H1 (cell line): Measurements from ENCODE around the gene SIAH3. TPM values are rescaled to one million over a fixed set of nuclear protein-coding genes. Genes with fewer than 3 reads are reported as not detected.

Experiments
- BRCA1 ChIP-seq: IDR thresholded peaks from 2 replicates; pipeline ENCODE4 v1.6.1; 2012; ENCODE audit warnings: low read depth, low read length, improper control_type of control experiment
- CTCF ChIP-seq, 3 experiments: IDR thresholded peaks; 1 replicate in 2 of 3; 2 replicates in 1 of 3; pipeline versions ENCODE4 v1.5.1 to v1.6.1; 2011; ENCODE audit warnings: low read length in 3 of 3, mild to moderate bottlenecking in 3 of 3, inconsistent platforms in 2 of 3, low read depth in 1 of 3, moderate library complexity in 1 of 3; ENCODE audit not compliant: insufficient read depth in 1 of 3; ENCODE audit errors: control extremely low read depth in 1 of 3
- EGR1 ChIP-seq: IDR thresholded peaks from 2 replicates; pipeline ENCODE4 v1.6.1; 2011; ENCODE audit warnings: low read depth, low read length, borderline replicate concordance
- NRF1 ChIP-seq: IDR thresholded peaks from 2 replicates; pipeline ENCODE4 v1.6.1; 2011; ENCODE audit warnings: mild to moderate bottlenecking, low read depth, low read length, improper control_type of control experiment
- TAF7 ChIP-seq: optimal IDR thresholded peaks from 2 replicates; pipeline ENCODE3; 2011; ENCODE audit warnings: low read depth, mild to moderate bottlenecking, inconsistent platforms, low read length, moderate library complexity, borderline replicate concordance
- polyA plus RNA-seq, 7 experiments: library from polyadenylated mRNA; depleted of rRNA in 3 of 7; stranded (reverse) in 5 of 7; unstranded in 2 of 7; fragments of >200 nt in 5 of 7; fragments of 200-250 nt in 2 of 7; gene quantifications; 1 replicate in 5 of 7; 2 replicates in 1 of 7; 4 replicates in 1 of 7; pipeline versions ENCODE4 v1.2.1 to v1.2.3, GENCODE V29; 2011 to 2013; ENCODE audit warnings: missing spikeins in 2 of 7, mixed read lengths in 2 of 7
- total RNA-seq: library from RNA; stranded (reverse); fragmentation: NEBNext Ultra II Directional; extraction: Animal tissue kit (Norgen Biotek cat#: 25700); gene quantifications from 2 replicates; pipeline ENCODE4 v1.2.1, GENCODE V29; 2021
- TF ChIP-seq, protein P1 (sequence below): fragments of 300-600 bp; sonication (generic); IDR thresholded peaks from 2 replicates; pipeline ENCODE4 v1.7.1; 2012; ENCODE audit warnings: low read length, moderate library complexity, mild to moderate bottlenecking, inconsistent platforms; ENCODE audit not compliant: insufficient replicate concordance

Gene SIAH3
- total and polyA plus RNA-seq, 2 of the 8 experiments (the other 6 are each of a cell fraction or from before 2014, with no cell fraction given), result 0.15 to 0.17 TPM

DNA sequence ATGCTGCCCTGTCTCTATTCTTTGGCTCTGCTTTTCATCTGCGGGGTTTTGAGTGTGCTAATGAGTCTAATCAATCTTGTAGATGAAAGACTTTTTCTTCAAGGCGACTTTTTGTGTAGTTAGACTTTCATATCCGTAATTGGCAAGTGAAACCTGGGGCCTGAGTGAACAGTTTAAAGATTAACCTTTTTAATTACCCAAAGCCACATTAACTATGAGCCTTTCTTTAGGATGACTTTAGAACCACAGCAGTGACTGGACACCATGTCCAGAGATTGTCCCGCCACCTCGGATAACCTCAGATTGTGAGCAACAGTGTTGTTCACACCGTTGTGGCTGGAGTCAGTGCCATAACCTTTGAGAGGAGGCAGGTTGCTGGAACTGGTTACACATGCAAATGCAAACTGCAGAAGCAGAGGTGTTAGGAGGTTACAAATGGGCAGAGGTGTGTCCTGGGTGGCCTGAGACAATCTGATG is 58.7 kb downstream of the SIAH3 start (continued):
- no peak for TF ChIP-seq CTCF (IDR thresholded peaks at IDR 0.05; ENCODE audit: control extremely low read depth in 1 of 3, insufficient read depth in 1 of 3, low read depth in 1 of 3, low read length in 3 of 3)
- no peak for TF ChIP-seq EGR1
- TF ChIP-seq, protein P1, sequence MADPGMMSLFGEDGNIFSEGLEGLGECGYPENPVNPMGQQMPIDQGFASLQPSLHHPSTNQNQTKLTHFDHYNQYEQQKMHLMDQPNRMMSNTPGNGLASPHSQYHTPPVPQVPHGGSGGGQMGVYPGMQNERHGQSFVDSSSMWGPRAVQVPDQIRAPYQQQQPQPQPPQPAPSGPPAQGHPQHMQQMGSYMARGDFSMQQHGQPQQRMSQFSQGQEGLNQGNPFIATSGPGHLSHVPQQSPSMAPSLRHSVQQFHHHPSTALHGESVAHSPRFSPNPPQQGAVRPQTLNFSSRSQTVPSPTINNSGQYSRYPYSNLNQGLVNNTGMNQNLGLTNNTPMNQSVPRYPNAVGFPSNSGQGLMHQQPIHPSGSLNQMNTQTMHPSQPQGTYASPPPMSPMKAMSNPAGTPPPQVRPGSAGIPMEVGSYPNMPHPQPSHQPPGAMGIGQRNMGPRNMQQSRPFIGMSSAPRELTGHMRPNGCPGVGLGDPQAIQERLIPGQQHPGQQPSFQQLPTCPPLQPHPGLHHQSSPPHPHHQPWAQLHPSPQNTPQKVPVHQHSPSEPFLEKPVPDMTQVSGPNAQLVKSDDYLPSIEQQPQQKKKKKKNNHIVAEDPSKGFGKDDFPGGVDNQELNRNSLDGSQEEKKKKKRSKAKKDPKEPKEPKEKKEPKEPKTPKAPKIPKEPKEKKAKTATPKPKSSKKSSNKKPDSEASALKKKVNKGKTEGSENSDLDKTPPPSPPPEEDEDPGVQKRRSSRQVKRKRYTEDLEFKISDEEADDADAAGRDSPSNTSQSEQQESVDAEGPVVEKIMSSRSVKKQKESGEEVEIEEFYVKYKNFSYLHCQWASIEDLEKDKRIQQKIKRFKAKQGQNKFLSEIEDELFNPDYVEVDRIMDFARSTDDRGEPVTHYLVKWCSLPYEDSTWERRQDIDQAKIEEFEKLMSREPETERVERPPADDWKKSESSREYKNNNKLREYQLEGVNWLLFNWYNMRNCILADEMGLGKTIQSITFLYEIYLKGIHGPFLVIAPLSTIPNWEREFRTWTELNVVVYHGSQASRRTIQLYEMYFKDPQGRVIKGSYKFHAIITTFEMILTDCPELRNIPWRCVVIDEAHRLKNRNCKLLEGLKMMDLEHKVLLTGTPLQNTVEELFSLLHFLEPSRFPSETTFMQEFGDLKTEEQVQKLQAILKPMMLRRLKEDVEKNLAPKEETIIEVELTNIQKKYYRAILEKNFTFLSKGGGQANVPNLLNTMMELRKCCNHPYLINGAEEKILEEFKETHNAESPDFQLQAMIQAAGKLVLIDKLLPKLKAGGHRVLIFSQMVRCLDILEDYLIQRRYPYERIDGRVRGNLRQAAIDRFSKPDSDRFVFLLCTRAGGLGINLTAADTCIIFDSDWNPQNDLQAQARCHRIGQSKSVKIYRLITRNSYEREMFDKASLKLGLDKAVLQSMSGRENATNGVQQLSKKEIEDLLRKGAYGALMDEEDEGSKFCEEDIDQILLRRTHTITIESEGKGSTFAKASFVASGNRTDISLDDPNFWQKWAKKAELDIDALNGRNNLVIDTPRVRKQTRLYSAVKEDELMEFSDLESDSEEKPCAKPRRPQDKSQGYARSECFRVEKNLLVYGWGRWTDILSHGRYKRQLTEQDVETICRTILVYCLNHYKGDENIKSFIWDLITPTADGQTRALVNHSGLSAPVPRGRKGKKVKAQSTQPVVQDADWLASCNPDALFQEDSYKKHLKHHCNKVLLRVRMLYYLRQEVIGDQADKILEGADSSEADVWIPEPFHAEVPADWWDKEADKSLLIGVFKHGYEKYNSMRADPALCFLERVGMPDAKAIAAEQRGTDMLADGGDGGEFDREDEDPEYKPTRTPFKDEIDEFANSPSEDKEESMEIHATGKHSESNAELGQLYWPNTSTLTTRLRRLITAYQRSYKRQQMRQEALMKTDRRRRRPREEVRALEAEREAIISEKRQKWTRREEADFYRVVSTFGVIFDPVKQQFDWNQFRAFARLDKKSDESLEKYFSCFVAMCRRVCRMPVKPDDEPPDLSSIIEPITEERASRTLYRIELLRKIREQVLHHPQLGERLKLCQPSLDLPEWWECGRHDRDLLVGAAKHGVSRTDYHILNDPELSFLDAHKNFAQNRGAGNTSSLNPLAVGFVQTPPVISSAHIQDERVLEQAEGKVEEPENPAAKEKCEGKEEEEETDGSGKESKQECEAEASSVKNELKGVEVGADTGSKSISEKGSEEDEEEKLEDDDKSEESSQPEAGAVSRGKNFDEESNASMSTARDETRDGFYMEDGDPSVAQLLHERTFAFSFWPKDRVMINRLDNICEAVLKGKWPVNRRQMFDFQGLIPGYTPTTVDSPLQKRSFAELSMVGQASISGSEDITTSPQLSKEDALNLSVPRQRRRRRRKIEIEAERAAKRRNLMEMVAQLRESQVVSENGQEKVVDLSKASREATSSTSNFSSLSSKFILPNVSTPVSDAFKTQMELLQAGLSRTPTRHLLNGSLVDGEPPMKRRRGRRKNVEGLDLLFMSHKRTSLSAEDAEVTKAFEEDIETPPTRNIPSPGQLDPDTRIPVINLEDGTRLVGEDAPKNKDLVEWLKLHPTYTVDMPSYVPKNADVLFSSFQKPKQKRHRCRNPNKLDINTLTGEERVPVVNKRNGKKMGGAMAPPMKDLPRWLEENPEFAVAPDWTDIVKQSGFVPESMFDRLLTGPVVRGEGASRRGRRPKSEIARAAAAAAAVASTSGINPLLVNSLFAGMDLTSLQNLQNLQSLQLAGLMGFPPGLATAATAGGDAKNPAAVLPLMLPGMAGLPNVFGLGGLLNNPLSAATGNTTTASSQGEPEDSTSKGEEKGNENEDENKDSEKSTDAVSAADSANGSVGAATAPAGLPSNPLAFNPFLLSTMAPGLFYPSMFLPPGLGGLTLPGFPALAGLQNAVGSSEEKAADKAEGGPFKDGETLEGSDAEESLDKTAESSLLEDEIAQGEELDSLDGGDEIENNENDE, result no peak
- TF ChIP-seq TAF7, result no peak
- no peak for TF ChIP-seq BRCA1
- TF ChIP-seq NRF1, result no peak
